ENCODE data around the gene KRTCAP3. TPM values are rescaled to one million over a fixed set of nuclear protein-coding genes. Genes with fewer than 3 reads are reported as not detected.

Gene KRTCAP3
- total RNA-seq, 1 experiment from 2014 or later: 47.8 TPM

GRCh38 chr2:27400348-27401135, 41.6 kb upstream of the KRTCAP3 start:
- H3K4me1 Mint-ChIP-seq (ENCODE audit: low read depth, unreplicated experiment): no peaks in the 10 kb centered on the region
- no peak for DNase-seq
- Histone ChIP-seq H3K9me3 (no peaks in the 10 kb centered on the region), H3K27me3 (replicated peaks; ENCODE audit: control insufficient read depth, insufficient read depth, low read length) (no peaks in the 10 kb centered on the region), H3K4me1 (no peaks in the 10 kb centered on the region), H3K36me3 (ENCODE audit: control insufficient read depth, insufficient read depth, low read length) (no peaks in the 10 kb centered on the region; the same call in 1 of the 2 replicates), H3K4me3 (ENCODE audit: low read depth, low read length) (no peak overlapping the region)
- no peak overlapping the region for H3K4me3 Mint-ChIP-seq (ENCODE audit: unreplicated experiment)
- BruUV-seq (replicated peaks): no TSS peak
- intact Hi-C loops (cut with micrococcal nuclease; ENCODE audit: unreplicated experiment): loop anchor here (10.0 kb wide), 2 partner anchors 94 to 224 kb away; partner anchors contain the start of genes CCDC121, FNDC4, GCKR and GPN1
- CTCF ChIA-PET: no interaction called here
- H3K9me3 Mint-ChIP-seq (ENCODE audit: unreplicated experiment): no peaks in the 10 kb centered on the region
- TF ChIP-seq CTCF (IDR thresholded peaks at IDR 0.05; ENCODE audit: insufficient read depth in 1 of 2, low read depth in 1 of 2, low read length in 1 of 2, severe bottlenecking in 1 of 2, unreplicated experiment in 1 of 2): no peak
- POLR2A ChIA-PET: no interaction called here
- no peak overlapping the region for H3K27ac Mint-ChIP-seq (ENCODE audit: unreplicated experiment)
- H3K36me3 Mint-ChIP-seq (ENCODE audit: insufficient read depth, unreplicated experiment): peaks cover 49% of the 10 kb centered on the region
- no peaks in the 10 kb centered on the region for H3K27me3 Mint-ChIP-seq (ENCODE audit: insufficient read depth, unreplicated experiment)

DNA sequence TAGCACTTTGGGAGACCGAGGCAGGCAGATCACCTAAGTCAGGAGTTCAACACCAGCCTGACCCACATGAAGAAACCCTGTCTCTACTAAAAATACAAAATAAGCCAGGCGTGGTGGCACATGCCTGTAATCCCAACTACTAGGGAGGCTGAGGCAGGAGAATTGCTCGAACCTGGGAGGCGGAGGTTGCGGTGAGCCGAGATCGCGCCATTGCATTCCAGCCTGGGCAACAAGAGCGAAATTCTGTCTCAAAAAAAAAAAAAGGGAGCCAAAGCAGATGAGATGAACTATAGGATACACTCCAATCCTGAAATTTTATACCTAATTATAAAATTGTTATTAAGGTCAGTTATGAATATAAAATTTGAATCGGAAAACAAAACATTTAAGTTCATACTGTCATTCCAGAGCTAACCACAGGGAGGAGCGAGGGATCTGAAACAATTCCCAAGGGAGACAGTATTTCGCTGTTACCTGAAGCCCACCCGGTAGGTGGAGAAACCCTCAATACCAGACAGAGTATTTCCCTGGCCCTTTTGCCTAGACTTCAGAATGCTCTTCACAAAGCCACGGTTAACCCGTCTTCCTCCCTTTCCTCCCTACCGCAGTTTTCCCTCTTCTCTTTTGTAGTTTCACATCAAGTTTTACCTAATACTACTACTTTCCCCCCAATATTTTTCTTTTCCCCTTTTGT, 34.2 kb upstream of the KRTCAP3 start:
- CTCF ChIA-PET: interaction anchor here (0.7 to 3.4 kb wide), 3 partner anchors 21 to 274 kb away, joined by 3 to 36 read pairs (median 5); partner anchors contain the start of gene NRBP1
- no peaks in the 10 kb centered on the region for H3K27me3 ChIP-seq (replicated peaks; ENCODE audit: control insufficient read depth, insufficient read depth, low read length)
- H3K9me3 ChIP-seq: no peaks in the 10 kb centered on the region
- no peaks in the 10 kb centered on the region for H3K36me3 ChIP-seq (ENCODE audit: control insufficient read depth, insufficient read depth, low read length)
- H3K4me3 ChIP-seq (ENCODE audit: low read depth, low read length): peak overlapping the region; percentile 68
- H3K27ac Mint-ChIP-seq (ENCODE audit: unreplicated experiment): peak overlapping the region; percentile 68
- peak overlapping the region; percentile 84 for H3K4me3 Mint-ChIP-seq (ENCODE audit: unreplicated experiment)
- POLR2A ChIA-PET: interaction anchor here (0.6 to 3.1 kb wide), 2 partner anchors 21 to 29 kb away, joined by 5 to 63 read pairs; partner anchors contain the start of gene NRBP1
- no TSS peak for BruUV-seq (replicated peaks)
- DNase-seq: peak; percentile 66 to 72
- TF ChIP-seq CTCF (IDR thresholded peaks at IDR 0.05; ENCODE audit: insufficient read depth in 1 of 2, low read depth in 1 of 2, low read length in 1 of 2, severe bottlenecking in 1 of 2, unreplicated experiment in 1 of 2): peak; percentile 57 to 81
- H3K4me1 ChIP-seq: peaks cover 26% of the 10 kb centered on the region
- H3K9me3 Mint-ChIP-seq (ENCODE audit: unreplicated experiment): no peaks in the 10 kb centered on the region
- intact Hi-C loops (cut with micrococcal nuclease; ENCODE audit: unreplicated experiment): loop anchor here (10.0 kb wide), 2 partner anchors 87 to 217 kb away; partner anchors contain the start of genes CCDC121, FNDC4, GCKR and GPN1
- H3K4me1 Mint-ChIP-seq (ENCODE audit: low read depth, unreplicated experiment): peaks cover 30% of the 10 kb centered on the region
- H3K36me3 Mint-ChIP-seq (ENCODE audit: insufficient read depth, unreplicated experiment): peaks cover 55% of the 10 kb centered on the region
- no peaks in the 10 kb centered on the region for H3K27me3 Mint-ChIP-seq (ENCODE audit: insufficient read depth, unreplicated experiment)
